IPS-20b (cell line): ENCODE results near the gene IGFBP2.
"Not testable (repeated sequence)": the region's sequence is repeated elsewhere in the genome, so short reads cannot be mapped to it uniquely, and the experiment has no call there.

Experiments
- H3K27ac ChIP-seq: one replicate; pipeline ENCODE4 v1.5.1; 2013; ENCODE audit warnings: low read length
- H3K27me3 ChIP-seq: 2 replicates; pipeline ENCODE4 v1.6.1; 2013; ENCODE audit warnings: mild to moderate bottlenecking, low read length, inconsistent platforms; ENCODE audit not compliant: insufficient read depth
- H3K36me3 ChIP-seq: 2 replicates; pipeline ENCODE4 v1.6.1; 2013; ENCODE audit warnings: low read depth, mild to moderate bottlenecking, inconsistent platforms, low read length, moderate library complexity; ENCODE audit not compliant: insufficient read depth
- H3K4me1 ChIP-seq: 2 replicates; pipeline ENCODE4 v1.6.1; 2013; ENCODE audit warnings: mild to moderate bottlenecking, control low read depth, inconsistent platforms, low read length, moderate library complexity; ENCODE audit not compliant: insufficient read depth
- H3K4me3 ChIP-seq: 2 replicates; pipeline ENCODE4 v1.5.1; 2013; ENCODE audit warnings: mild to moderate bottlenecking, low read length, inconsistent platforms
- H3K9ac ChIP-seq: 2 replicates; pipeline ENCODE4 v1.6.1; 2013; ENCODE audit warnings: low read depth, mild to moderate bottlenecking, inconsistent platforms, low read length, moderate library complexity
- H3K9me3 ChIP-seq: 2 replicates; pipeline ENCODE4 v1.6.1; 2013; ENCODE audit warnings: mild to moderate bottlenecking, low read depth, low read length, inconsistent platforms; ENCODE audit not compliant: insufficient read depth

Gene IGFBP2

GRCh38 chr2:216597825-216598224 lies 35.4 kb upstream of the IGFBP2 start:
- H3K36me3 ChIP-seq, H3K9ac ChIP-seq, H3K27me3 ChIP-seq, H3K4me1 ChIP-seq, H3K27ac ChIP-seq, H3K4me3 ChIP-seq, H3K9me3 ChIP-seq: not testable (repeated sequence)

DNA sequence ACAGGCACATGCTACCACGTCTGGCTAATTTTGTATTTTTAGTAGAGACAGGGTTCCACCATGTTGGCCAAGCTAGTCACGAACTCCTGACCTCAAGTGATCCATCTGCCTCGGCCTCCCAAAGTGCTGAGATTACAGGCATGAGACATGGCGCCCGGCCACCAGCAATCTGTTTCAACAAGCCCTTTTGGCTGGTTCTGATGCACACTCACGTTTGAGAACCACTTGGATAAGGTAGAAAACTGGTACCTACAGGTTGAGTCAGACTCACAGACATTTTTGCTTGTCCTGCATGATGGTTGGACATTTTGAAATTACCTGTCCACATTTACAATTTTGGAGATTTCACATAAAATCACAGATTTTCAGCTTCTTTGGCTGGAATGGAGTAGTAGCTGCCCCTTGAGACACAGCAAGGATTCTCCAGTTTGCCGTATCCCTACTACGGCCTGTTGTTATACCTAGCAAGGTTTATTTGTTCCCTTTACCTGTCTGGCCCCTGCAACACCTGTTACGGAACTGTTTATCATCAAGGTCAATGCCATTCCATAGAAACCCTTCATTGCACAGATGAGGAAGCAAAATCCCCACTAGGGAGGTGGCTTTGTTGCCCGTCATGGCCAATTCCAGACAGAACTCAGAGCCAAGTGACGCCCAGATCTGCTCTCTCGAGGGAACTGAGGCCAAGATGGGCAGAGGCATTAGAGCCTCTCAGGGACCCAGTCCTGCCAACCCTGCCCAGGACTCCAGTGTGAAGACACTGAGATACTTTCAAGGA lies 31.4 kb upstream of the IGFBP2 start:
- peaks cover 10% of the 10 kb centered on the region; the same call in 1 of the 2 replicates for H3K4me1 ChIP-seq
- H3K36me3 ChIP-seq, result no peaks in the 10 kb centered on the region
- peaks cover 7% of the 10 kb centered on the region for H3K27me3 ChIP-seq
- H3K9ac ChIP-seq, result no peak overlapping the region
- H3K27ac ChIP-seq, result no peak overlapping the region
- H3K9me3 ChIP-seq, result no peaks in the 10 kb centered on the region
- H3K4me3 ChIP-seq, result no peak overlapping the region

DNA sequence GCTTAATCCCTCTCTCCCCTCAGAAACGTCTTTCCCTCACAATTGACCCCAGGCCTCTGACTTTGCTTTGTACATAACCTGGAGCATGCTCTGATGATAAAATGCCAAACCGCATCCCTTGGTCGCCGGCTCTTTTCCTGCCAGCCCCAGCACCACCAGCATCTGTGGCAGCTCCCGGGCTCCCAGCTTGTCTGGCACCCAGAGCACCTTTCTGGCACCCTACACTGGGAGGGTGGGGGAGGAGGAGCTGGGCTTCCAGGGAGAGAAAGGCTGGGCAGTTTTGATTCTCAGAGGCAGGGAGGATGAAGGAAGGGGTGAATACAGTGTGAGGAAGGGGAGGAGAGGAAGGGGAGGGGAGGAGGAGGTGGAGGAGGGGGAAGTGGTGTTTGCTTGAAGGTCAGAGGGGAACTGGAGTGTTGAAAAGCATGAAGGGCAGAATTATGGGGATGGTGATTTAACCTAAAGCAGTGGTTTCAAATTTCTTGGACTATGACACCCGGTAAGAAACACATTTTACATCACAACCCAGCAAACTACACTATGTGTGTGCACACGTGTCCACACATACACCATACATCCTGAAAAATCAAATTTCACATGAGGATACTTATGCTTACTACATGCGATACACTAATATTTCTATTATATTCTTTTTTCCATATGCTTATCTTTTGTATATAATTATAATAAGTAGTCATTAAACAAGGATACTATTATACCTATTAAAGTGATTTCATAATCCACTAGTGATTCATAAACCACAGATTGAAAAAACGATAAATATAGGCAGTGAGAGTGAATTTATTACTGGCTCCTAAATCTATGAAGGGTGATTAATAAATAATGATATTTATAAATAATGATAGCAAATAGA lies 30.0 kb upstream of the IGFBP2 start:
- Histone ChIP-seq H3K9ac (no peak overlapping the region), H3K36me3 (no peaks in the 10 kb centered on the region), H3K27ac (no peak overlapping the region), H3K27me3 (peaks cover 19% of the 10 kb centered on the region), H3K9me3 (no peaks in the 10 kb centered on the region), H3K4me1 (peaks cover 16% of the 10 kb centered on the region; the same call in 1 of the 2 replicates), H3K4me3 (no peak overlapping the region)

DNA sequence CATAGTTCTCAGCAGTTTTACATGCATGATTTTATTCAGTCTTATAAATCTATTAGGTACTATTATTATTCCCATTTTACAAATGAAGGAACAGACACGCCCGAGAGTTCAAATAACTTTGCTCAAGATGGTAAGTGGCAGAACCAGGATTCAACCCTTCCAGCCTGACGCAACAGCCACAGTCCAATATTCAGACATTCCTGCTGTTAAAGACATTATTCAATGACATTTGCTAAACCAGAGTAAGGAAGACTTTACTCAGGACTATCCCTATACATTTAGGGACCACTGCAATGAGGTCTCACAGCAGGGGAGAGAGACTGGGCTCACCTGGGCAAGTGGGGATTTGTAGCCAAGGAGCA lies 29.4 kb upstream of the IGFBP2 start:
- no peak overlapping the region for H3K4me3 ChIP-seq
- no peaks in the 10 kb centered on the region for H3K9me3 ChIP-seq
- no peaks in the 10 kb centered on the region for H3K36me3 ChIP-seq
- H3K4me1 ChIP-seq, result peaks cover 16% of the 10 kb centered on the region; the same call in 1 of the 2 replicates
- peaks cover 19% of the 10 kb centered on the region for H3K27me3 ChIP-seq
- no peak overlapping the region for H3K9ac ChIP-seq
- H3K27ac ChIP-seq, result no peak overlapping the region

DNA sequence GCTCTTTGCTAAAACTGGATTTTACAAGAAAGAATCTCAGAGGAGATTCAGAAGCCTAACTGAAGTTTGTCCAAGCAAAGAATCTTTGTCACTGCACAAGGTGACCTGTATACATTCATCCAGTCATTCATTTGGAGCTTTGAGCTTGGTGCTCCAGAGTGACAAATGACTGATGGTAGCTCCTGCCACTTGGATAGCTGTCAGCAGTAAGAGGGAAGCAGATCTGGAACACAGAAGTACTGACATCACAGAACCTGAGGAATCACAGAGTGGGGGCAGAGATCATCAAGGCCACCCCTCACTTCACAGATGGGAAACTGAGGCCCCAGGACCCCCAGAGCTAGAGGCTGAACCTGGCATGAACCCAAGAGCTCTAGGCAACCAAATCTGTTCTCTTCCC lies 28.8 kb upstream of the IGFBP2 start:
- H3K9me3 ChIP-seq, result no peaks in the 10 kb centered on the region
- H3K9ac ChIP-seq, result no peak overlapping the region
- H3K27me3 ChIP-seq, result peaks cover 19% of the 10 kb centered on the region
- H3K4me1 ChIP-seq, result peaks cover 16% of the 10 kb centered on the region; the same call in 1 of the 2 replicates
- H3K36me3 ChIP-seq, result no peaks in the 10 kb centered on the region
- no peak overlapping the region for H3K27ac ChIP-seq
- H3K4me3 ChIP-seq, result no peak overlapping the region

- Histone ChIP-seq H3K27me3 (peaks cover 19% of the 10 kb centered on the region), H3K9ac (peak overlapping the region; percentile 62; the same call in 1 of the 2 replicates), H3K36me3 (no peaks in the 10 kb centered on the region), H3K4me3 (peak overlapping the region; percentile 52), H3K27ac (no peak overlapping the region), H3K9me3 (no peaks in the 10 kb centered on the region), H3K4me1 (peaks cover 16% of the 10 kb centered on the region; the same call in 1 of the 2 replicates)
Measured at GRCh38 chr2:216606551-216607276, 26.5 kb upstream of the IGFBP2 start.

DNA sequence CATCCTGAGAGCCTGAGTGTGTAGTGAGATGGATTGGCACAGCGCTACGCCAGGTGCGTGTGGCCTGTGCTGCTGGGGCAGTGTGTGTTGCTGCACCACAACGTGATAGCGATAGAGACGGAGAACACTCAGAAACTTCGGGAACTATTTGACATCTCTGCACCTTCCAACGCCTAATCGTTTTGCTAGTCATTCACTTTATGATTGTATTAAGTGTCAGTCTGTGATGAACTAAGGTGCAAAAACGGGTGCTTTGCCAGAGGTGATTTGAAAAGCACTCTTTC lies 26.0 kb upstream of the IGFBP2 start:
- H3K9me3 ChIP-seq, result no peaks in the 10 kb centered on the region
- no peaks in the 10 kb centered on the region for H3K36me3 ChIP-seq
- H3K9ac ChIP-seq, result peak overlapping the region; percentile 62; the same call in 1 of the 2 replicates
- no peak overlapping the region for H3K27ac ChIP-seq
- peak overlapping the region; percentile 52; the same call in 1 of the 2 replicates for H3K4me3 ChIP-seq
- H3K4me1 ChIP-seq, result peaks cover 16% of the 10 kb centered on the region; the same call in 1 of the 2 replicates
- peaks cover 19% of the 10 kb centered on the region for H3K27me3 ChIP-seq

GRCh38 chr2:216608525-216608924 lies 24.7 kb upstream of the IGFBP2 start:
- Histone ChIP-seq H3K4me1 (peaks cover 13% of the 10 kb centered on the region; the same call in 1 of the 2 replicates), H3K36me3 (no peaks in the 10 kb centered on the region)

DNA sequence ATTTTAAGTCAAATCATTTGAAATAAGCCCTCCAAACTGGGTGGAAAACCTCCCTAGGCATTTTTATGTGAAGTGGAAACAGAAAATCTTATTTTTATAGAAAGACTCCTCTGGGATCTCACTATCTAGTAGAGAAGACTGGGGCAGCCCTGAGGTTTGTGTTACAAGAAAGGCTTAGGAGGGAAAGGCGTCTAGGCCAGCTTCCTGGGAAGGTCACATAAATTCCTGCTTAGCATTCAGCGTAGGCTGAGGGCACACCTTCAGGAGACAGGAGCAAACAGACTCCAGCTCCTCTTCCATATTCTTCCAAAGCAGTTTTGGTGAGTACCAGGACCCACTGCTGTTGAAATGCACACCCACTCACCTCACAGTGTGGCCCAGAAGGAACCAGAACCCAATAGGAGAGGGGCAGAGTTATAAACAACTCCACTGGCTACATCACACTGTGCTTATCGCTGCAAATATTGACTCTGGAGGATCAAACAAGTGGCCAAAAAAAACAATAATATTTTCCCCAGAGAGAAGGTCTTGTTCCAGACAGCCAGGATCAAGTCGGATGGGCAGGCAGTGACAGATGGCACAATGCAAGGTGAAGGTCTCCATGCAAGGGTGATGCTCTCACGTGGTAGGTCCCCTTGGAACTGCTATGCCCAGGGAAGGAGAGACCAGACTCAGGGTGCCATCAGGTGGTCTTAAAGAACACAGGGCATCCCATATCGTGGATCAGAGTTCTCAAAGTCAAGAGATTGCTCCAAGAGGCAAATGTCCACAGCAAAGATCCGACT lies 17.7 kb upstream of the IGFBP2 start:
- no peak overlapping the region for H3K9ac ChIP-seq
- no peaks in the 10 kb centered on the region for H3K9me3 ChIP-seq
- no peaks in the 10 kb centered on the region for H3K36me3 ChIP-seq
- peaks cover 12% of the 10 kb centered on the region for H3K4me1 ChIP-seq
- no peak overlapping the region for H3K27ac ChIP-seq
- no peaks in the 10 kb centered on the region for H3K27me3 ChIP-seq
- H3K4me3 ChIP-seq, result no peak overlapping the region

More at GRCh38 chr2:216608525-216608924, 24.7 kb upstream of the IGFBP2 start:
- H3K27me3 ChIP-seq, result peaks cover 19% of the 10 kb centered on the region
- H3K4me3 ChIP-seq, result no peak overlapping the region
- no peaks in the 10 kb centered on the region for H3K9me3 ChIP-seq
- no peak overlapping the region for H3K27ac ChIP-seq
- no peak overlapping the region for H3K9ac ChIP-seq

DNA sequence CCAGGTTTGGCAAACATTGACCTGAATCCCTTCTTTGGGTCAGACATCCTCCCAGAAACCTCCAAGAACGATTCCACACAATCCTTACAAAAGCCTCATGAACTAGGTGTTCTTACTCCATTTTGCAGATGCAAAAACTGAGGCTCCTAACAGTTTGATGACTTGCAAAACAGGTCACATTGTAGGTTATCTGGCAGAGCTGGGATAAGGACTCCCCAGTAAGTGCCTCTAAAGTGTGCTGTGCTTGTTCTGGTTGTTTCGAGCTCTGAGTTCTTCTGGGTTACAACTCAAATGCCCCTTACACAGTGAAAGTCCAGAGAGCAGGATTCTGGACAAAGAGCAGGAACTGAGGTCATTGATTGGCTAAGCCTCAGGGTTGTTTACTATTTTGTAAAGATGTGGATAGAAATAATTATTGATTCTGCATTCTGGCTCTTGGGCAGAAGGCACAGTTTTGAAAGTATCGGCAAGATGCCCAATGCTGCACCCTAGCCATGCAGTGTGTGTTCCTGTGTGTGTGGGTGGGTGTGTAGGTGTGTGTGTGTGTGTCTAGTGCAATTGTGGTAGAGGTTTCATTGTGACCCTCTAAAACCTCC lies 17.0 kb upstream of the IGFBP2 start:
- H3K27ac ChIP-seq, result no peak overlapping the region
- peaks cover 12% of the 10 kb centered on the region for H3K4me1 ChIP-seq
- no peaks in the 10 kb centered on the region for H3K27me3 ChIP-seq

More for the DNA sequence above, 17.0 kb upstream of the IGFBP2 start:
- H3K36me3 ChIP-seq, result no peaks in the 10 kb centered on the region
- no peaks in the 10 kb centered on the region for H3K9me3 ChIP-seq
- no peak overlapping the region for H3K9ac ChIP-seq
- H3K4me3 ChIP-seq, result no peak overlapping the region
